Stimulated activated naive B cell treated with anti-CD40 and anti-IgM and Interleukin-4, amounts not matched to agents 10 μg/mL and 1 μg/mL and 100 μg/mL, for 72 hours (primary cell): Measurements from ENCODE around the gene HAO1.

Experiments
- ATAC-seq, 2 donors: fragments of 150-1000 bp; cut with Tn5 transposase; replicated peaks; 2 replicates each; pipeline ENCODE4 v1.10.0; 2021; ENCODE audit warnings: moderate library complexity in 1 of 2
- DNase-seq: peaks from one replicate; pipeline ENCODE4 v3.0.0; 2021
- H3K27ac Mint-ChIP-seq: one replicate; pipeline ENCODE4 v1.8.0; 2022; ENCODE audit warnings: mild to moderate bottlenecking, mixed read lengths
- H3K27me3 Mint-ChIP-seq, 2 donors: one replicate each; pipeline ENCODE4 v1.8.0; 2022; ENCODE audit warnings: mixed read lengths in 2 of 2
- H3K36me3 Mint-ChIP-seq, 2 donors: one replicate each; pipeline ENCODE4 v1.8.0; 2022; ENCODE audit warnings: mixed read lengths in 2 of 2, mild to moderate bottlenecking in 1 of 2
- H3K4me1 Mint-ChIP-seq, 2 donors: one replicate each; pipeline ENCODE4 v1.8.0; 2022; ENCODE audit warnings: mixed read lengths in 2 of 2, mild to moderate bottlenecking in 1 of 2
- H3K4me3 Mint-ChIP-seq, 2 donors: one replicate each; pipeline ENCODE4 v1.8.0; 2022; ENCODE audit warnings: mild to moderate bottlenecking in 2 of 2, mixed read lengths in 2 of 2, moderate library complexity in 1 of 2
- H3K9me3 Mint-ChIP-seq, 2 donors: one replicate each; pipeline ENCODE4 v1.8.0; 2022; ENCODE audit warnings: mixed read lengths in 2 of 2, mild to moderate bottlenecking in 1 of 2

The HAO1 gene

DNA sequence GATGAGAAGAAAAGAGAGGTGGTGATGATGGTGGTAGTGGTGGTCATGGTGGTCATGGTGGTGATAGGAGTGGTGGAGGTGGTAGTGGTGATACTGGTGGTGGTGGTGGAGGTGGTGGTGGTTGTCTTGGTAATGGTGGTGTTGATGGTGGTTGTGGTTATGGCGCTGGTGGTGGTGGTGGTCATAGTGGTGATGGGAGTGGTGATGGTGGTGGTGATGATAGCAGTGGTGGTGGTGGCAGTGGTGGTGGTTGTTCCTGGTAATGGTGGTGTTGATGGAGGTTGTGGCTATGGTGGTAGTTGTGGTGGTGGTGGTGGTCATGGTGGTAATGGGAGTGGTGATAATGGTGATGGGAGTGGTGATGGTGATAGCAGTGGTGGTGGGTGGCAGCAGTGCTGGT lies 36.8 kb downstream of the HAO1 start:
- DNase-seq (no peak), ATAC-seq (no peak)
- Mint-ChIP-seq H3K9me3 (peaks cover 0 to 4% of the 10 kb centered on the region in 2 donors), H3K4me1 (no peaks in the 10 kb centered on the region), H3K36me3 (no peaks in the 10 kb centered on the region), H3K27me3 (peaks cover 9 to 11% of the 10 kb centered on the region in 2 donors), H3K27ac (no peak overlapping the region), H3K4me3 (no peak overlapping the region)

DNA sequence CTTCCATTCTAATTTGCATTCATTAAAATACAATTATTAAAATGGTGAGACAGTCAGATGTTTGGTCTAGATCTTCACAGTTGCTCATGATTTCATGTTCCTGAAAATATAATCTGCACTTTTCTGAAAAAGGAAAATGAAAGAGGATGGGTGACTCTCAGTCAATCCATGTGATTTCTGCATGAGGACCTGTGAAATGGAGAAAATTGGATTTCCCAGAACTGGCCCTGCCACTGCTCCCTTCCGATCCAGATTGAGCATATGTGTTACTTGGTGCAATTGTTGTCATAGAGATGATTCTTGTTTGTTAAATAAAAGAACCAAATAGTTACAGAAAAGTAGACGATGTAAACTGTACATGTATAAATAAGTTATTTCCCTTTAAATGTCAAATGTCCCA lies 37.4 kb downstream of the HAO1 start:
- peaks cover 0 to 4% of the 10 kb centered on the region in 2 donors for H3K9me3 Mint-ChIP-seq
- H3K27me3 Mint-ChIP-seq = peaks cover 9 to 10% of the 10 kb centered on the region in 2 donors
- H3K36me3 Mint-ChIP-seq = no peaks in the 10 kb centered on the region
- H3K4me1 Mint-ChIP-seq = no peaks in the 10 kb centered on the region
- no peak for ATAC-seq
- H3K27ac Mint-ChIP-seq = no peak overlapping the region
- H3K4me3 Mint-ChIP-seq = no peak overlapping the region
- DNase-seq = no peak

- H3K4me3 Mint-ChIP-seq = no peak overlapping the region
- no peak overlapping the region for H3K27ac Mint-ChIP-seq
- H3K9me3 Mint-ChIP-seq = no peaks in the 10 kb centered on the region
- H3K36me3 Mint-ChIP-seq = no peaks in the 10 kb centered on the region
- no peaks in the 10 kb centered on the region for H3K4me1 Mint-ChIP-seq
- ATAC-seq = no peak
- DNase-seq = no peak
- peaks cover 0 to 4% of the 10 kb centered on the region in 2 donors for H3K27me3 Mint-ChIP-seq
Observed at GRCh38 chr20:7897781-7898364, 42.4 kb downstream of the HAO1 start.

DNA sequence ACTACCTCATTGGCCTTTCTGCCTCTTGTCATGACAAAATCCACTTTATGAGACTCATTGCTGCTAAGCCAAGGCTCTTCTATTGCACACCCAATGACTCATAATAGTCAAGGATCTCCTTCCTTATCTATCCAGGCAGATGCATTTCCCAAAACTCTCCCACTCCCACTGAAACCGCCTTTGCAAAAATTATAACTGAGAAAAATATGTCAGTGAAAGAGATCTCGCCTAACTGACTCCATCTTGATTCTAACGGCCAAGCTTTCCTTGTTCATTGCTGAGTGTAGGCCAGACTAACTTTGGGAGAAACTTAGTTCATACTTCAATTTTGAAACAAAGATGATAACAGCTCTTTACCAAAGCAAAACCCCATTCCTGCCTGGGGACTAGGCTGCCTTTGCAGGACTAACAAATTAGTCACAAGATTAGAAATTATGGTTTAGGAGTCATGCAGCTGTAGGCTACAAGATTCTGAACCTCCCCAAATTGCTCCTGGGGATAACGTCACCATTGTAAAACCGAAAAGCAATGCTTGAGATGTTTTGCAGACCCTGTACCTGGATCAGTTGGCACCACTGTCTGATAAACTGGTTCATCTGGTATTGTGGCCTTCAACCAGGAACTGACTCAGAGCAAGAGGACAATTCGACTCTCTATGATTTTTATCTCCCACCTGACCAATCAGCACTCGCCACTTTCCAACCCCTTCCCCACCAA lies 47.1 kb downstream of the HAO1 start:
- ATAC-seq (no peak), DNase-seq (no peak)
- Mint-ChIP-seq H3K9me3 (peaks cover 1 to 3% of the 10 kb centered on the region in 2 donors), H3K4me1 (no peaks in the 10 kb centered on the region), H3K4me3 (no peak overlapping the region), H3K27ac (no peak overlapping the region), H3K27me3 (peaks cover 4 to 8% of the 10 kb centered on the region in 2 donors), H3K36me3 (no peaks in the 10 kb centered on the region)

DNA sequence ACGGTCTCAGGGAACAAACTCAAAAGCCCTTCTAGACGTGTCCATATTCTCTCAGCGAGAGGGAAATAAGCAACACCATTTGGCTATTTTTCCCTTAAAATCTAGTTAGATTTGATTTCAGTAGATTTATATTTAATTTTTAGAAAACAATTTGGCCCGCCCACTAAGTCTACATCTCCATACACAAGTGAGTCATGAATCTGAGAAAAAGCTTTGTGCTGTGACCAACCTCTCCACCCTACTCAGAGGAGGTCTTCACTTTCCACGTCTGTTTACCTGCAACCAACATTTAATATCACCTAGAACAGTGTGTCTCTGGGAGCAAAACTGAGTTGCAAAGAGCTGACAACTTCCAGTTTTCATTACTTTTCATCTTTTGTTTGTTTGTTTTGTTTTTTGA lies 48.6 kb downstream of the HAO1 start:
- H3K27ac Mint-ChIP-seq = no peak overlapping the region
- DNase-seq (no peak), ATAC-seq (no peak)
- peaks cover 1 to 3% of the 10 kb centered on the region in 2 donors for H3K9me3 Mint-ChIP-seq
- no peak overlapping the region for H3K4me3 Mint-ChIP-seq
- no peaks in the 10 kb centered on the region for H3K36me3 Mint-ChIP-seq
- no peaks in the 10 kb centered on the region for H3K4me1 Mint-ChIP-seq
- H3K27me3 Mint-ChIP-seq = peaks cover 4 to 8% of the 10 kb centered on the region in 2 donors

GRCh38 chr20:7889736-7890135 lies 50.5 kb downstream of the HAO1 start:
- Mint-ChIP-seq H3K27me3 (peaks cover 4 to 8% of the 10 kb centered on the region in 2 donors), H3K27ac (no peak overlapping the region), H3K4me3 (no peak overlapping the region), H3K4me1 (no peaks in the 10 kb centered on the region), H3K9me3 (peaks cover 1 to 3% of the 10 kb centered on the region in 2 donors), H3K36me3 (no peaks in the 10 kb centered on the region)
- DNase-seq (no peak), ATAC-seq (no peak)

- no peaks in the 10 kb centered on the region for H3K36me3 Mint-ChIP-seq
- H3K4me1 Mint-ChIP-seq = no peaks in the 10 kb centered on the region
- no peaks in the 10 kb centered on the region for H3K27me3 Mint-ChIP-seq
- H3K27ac Mint-ChIP-seq = no peak overlapping the region
- no peak overlapping the region for H3K4me3 Mint-ChIP-seq
- DNase-seq (no peak), ATAC-seq (no peak)
- H3K9me3 Mint-ChIP-seq = no peaks in the 10 kb centered on the region
Observed at GRCh38 chr20:7883741-7884140, 56.5 kb downstream of the HAO1 start.

- H3K4me1 Mint-ChIP-seq = no peaks in the 10 kb centered on the region
- H3K4me3 Mint-ChIP-seq = no peak overlapping the region
- H3K9me3 Mint-ChIP-seq = no peaks in the 10 kb centered on the region
- H3K27me3 Mint-ChIP-seq = no peaks in the 10 kb centered on the region
- H3K36me3 Mint-ChIP-seq = no peaks in the 10 kb centered on the region
- ATAC-seq (no peak), DNase-seq (no peak)
- H3K27ac Mint-ChIP-seq = no peak overlapping the region
Observed at GRCh38 chr20:7883309-7883708, 56.9 kb downstream of the HAO1 start.

DNA sequence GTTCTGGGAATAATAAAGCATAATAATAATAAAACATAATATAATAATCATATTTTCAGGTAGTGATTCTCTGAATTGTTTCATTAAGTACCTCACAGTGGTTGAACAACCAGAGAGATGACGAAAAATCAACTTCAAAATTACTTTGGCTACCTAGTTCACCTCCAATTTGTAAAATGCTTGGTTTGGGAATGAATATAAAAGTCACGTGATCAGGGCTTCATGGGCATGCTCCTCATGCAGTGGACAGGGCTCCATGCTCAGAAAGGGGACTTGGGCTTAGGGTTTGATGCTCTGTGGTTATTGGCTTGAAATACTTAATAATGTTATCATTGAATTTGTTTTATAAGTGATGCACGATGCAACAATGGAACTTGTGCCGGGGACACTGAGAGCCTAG lies 58.2 kb downstream of the HAO1 start:
- Mint-ChIP-seq H3K27ac (no peak overlapping the region), H3K27me3 (no peaks in the 10 kb centered on the region), H3K4me1 (no peaks in the 10 kb centered on the region), H3K36me3 (no peaks in the 10 kb centered on the region), H3K9me3 (no peaks in the 10 kb centered on the region), H3K4me3 (no peak overlapping the region)
- DNase-seq (no peak), ATAC-seq (no peak)

- no peaks in the 10 kb centered on the region for H3K27me3 Mint-ChIP-seq
- H3K27ac Mint-ChIP-seq = no peak overlapping the region
- ATAC-seq (no peak), DNase-seq (no peak)
- H3K36me3 Mint-ChIP-seq = no peaks in the 10 kb centered on the region
- no peaks in the 10 kb centered on the region for H3K4me1 Mint-ChIP-seq
- no peak overlapping the region for H3K4me3 Mint-ChIP-seq
- H3K9me3 Mint-ChIP-seq = no peaks in the 10 kb centered on the region
Observed at GRCh38 chr20:7881551-7881950, 58.7 kb downstream of the HAO1 start.

GRCh38 chr20:7879883-7880282 lies 60.4 kb downstream of the HAO1 start:
- H3K27ac Mint-ChIP-seq = no peak overlapping the region
- H3K4me3 Mint-ChIP-seq = no peak overlapping the region
- ATAC-seq = peak in 1 of 2 donors; percentile 12
- no peak for DNase-seq
- H3K36me3 Mint-ChIP-seq = no peaks in the 10 kb centered on the region
- H3K9me3 Mint-ChIP-seq = no peaks in the 10 kb centered on the region
- H3K27me3 Mint-ChIP-seq = no peaks in the 10 kb centered on the region
- H3K4me1 Mint-ChIP-seq = no peaks in the 10 kb centered on the region

DNA sequence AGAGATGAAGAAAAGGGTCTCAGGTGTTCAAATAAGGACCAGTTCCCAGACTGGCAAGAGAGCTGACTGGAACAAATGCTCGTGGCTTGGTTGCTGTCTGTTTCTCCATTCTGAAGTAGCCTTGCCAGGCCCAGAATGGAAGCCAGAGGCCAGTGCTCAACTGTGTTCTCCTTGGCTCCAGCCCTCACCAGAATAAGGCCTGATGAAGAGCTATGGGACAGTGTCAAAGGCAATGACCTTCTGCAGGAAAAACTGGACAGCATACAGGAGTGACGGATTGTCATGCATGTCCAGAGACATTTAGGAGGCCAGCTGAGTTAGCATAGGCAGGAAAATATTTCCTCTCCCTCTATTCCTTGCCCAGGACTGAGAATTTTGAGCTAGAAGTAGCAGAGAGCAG lies 72.2 kb downstream of the HAO1 start:
- ATAC-seq = no peak
- no peak for DNase-seq
- H3K36me3 Mint-ChIP-seq = no peaks in the 10 kb centered on the region
- peaks cover 0 to 4% of the 10 kb centered on the region in 2 donors for H3K27me3 Mint-ChIP-seq
- no peaks in the 10 kb centered on the region for H3K9me3 Mint-ChIP-seq
- H3K4me3 Mint-ChIP-seq = no peak overlapping the region
- no peaks in the 10 kb centered on the region for H3K4me1 Mint-ChIP-seq
- no peak overlapping the region for H3K27ac Mint-ChIP-seq

GRCh38 chr20:7866285-7866684 lies 74.0 kb downstream of the HAO1 start:
- no peak for ATAC-seq
- Mint-ChIP-seq H3K27me3 (peaks cover 0 to 4% of the 10 kb centered on the region in 2 donors), H3K4me1 (no peaks in the 10 kb centered on the region), H3K9me3 (no peaks in the 10 kb centered on the region), H3K36me3 (no peaks in the 10 kb centered on the region), H3K4me3 (no peak overlapping the region), H3K27ac (no peak overlapping the region)
- no peak for DNase-seq

DNA sequence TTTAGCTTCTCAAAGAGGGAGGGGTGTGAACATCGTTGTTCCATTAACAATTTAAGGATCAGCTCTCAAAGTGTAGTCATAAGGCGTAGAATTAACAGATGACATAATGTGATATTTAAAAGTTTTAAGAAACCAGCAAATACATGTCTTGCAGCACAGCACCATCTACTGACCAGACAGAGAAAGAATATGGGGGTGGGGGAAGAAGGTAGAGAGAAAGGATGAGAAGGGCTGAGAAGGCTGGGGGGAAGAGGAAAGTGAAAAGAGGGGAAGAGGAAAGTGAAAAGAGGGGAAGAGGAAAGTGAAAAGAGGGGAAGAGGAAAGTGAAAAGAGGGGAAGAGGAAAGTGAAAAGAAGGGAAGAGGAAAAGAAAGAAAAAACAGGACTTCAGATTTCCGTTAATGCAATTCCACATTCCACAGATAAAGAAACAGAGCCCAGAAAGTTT lies 80.9 kb downstream of the HAO1 start:
- Mint-ChIP-seq H3K27me3 (peaks cover 0 to 9% of the 10 kb centered on the region in 2 donors), H3K9me3 (no peaks in the 10 kb centered on the region), H3K4me3 (no peak overlapping the region), H3K4me1 (no peaks in the 10 kb centered on the region), H3K36me3 (no peaks in the 10 kb centered on the region), H3K27ac (no peak overlapping the region)
- peak; percentile 57 to 63 for ATAC-seq
- DNase-seq = no peak

- Mint-ChIP-seq H3K9me3 (no peaks in the 10 kb centered on the region), H3K27ac (no peak overlapping the region), H3K36me3 (no peaks in the 10 kb centered on the region), H3K4me3 (no peak overlapping the region), H3K4me1 (no peaks in the 10 kb centered on the region), H3K27me3 (peaks cover 0 to 9% of the 10 kb centered on the region in 2 donors)
- ATAC-seq = no peak
- no peak for DNase-seq
Observed at GRCh38 chr20:7858734-7859250, 81.5 kb downstream of the HAO1 start.
